Gastroesophageal sphincter (tissue), 4 donors: ENCODE data around the gene ADAMTS3. TPM values are rescaled to one million over a fixed set of nuclear protein-coding genes. Genes with fewer than 3 reads are reported as not detected.
A peak's percentile ranks its signal among the peaks of the same experiment; 100 is the strongest.

ENCODE experiments used
- ATAC-seq: fragments of 150-250 bp; one replicate; pipeline ENCODE4 v1.9.1; 2016; ENCODE audit warnings: mild to moderate bottlenecking, moderate library complexity
- H3K27ac ChIP-seq, 4 donors: fragments of 200-600 bp; sonication (generic) in 3 of 4; 1 replicate in 3 of 4; 2 replicates in 1 of 4; pipeline ENCODE4 v1.5.1; 2016 to 2019
- H3K27me3 ChIP-seq: fragments of 200-600 bp; sonication (generic); one replicate; pipeline ENCODE4 v1.5.1; 2019
- H3K36me3 ChIP-seq, 2 donors: fragments of 200-600 bp; sonication (generic); one replicate each; pipeline ENCODE4 v1.5.1; 2019; ENCODE audit warnings: control low read depth in 1 of 2
- H3K4me1 ChIP-seq, 3 donors: fragments of 200-600 bp; sonication (generic); 1 replicate in 2 of 3; 2 replicates in 1 of 3; pipeline ENCODE4 v1.5.1; 2016 to 2019; ENCODE audit warnings: control low read depth in 2 of 3
- H3K4me3 ChIP-seq, 2 donors: fragments of 200-600 bp; sonication (generic); one replicate each; pipeline ENCODE4 v1.5.1; 2019; ENCODE audit warnings: mild to moderate bottlenecking in 1 of 2, moderate library complexity in 1 of 2
- H3K9me3 ChIP-seq, 3 donors: fragments of 200-600 bp; sonication (generic); one replicate each; pipeline ENCODE4 v1.5.1; 2017 to 2019; ENCODE audit warnings: control low read depth in 2 of 3
- EP300 ChIP-seq: sonication (generic); formaldehyde crosslinking; IDR thresholded peaks from one replicate; pipeline ENCODE4 v1.6.1; 2017; ENCODE audit warnings: antibody characterized with exemption, mild to moderate bottlenecking
- POLR2A ChIP-seq, 2 donors: fragments of 450-650 bp; IDR thresholded peaks; one replicate each; pipeline ENCODE4 v1.6.1; 2017; ENCODE audit warnings: antibody characterized with exemption in 2 of 2, mild to moderate bottlenecking in 2 of 2, moderate library complexity in 1 of 2
- POLR2AphosphoS5 ChIP-seq: sonication (generic); formaldehyde crosslinking; IDR thresholded peaks from one replicate; pipeline ENCODE4 v1.6.1; 2017; ENCODE audit warnings: antibody characterized with exemption
- WGBS, 2 donors: methylation state at CpG; one replicate each; pipeline ENCODE4 v1.1.5; 2018; ENCODE audit warnings: low coverage in 1 of 2; 5-methylcytosine and 5-hydroxymethylcytosine counted together
- total RNA-seq, 4 donors: library from RNA; depleted of rRNA; stranded (reverse); fragments of >200 nt; gene quantifications; one replicate each; pipeline ENCODE4 v1.1.0, GENCODE V29; 2016
- TF ChIP-seq, protein P1 (sequence below), 4 experiments: fragments of 200-600 bp in 2 of 4; fragments of 450-650 bp in 2 of 4; sonication (generic) in 1 of 4; IDR thresholded peaks; one replicate each; pipeline ENCODE4 v1.5.1; 2017 to 2019; ENCODE audit warnings: antibody characterized with exemption in 4 of 4, mild to moderate bottlenecking in 2 of 4, moderate library complexity in 2 of 4

ADAMTS3 gene
- total RNA-seq, 4 donors from 2014 or later = 0.31 to 3.0 (median 1.1) TPM

GRCh38 chr4:72571337-72571736 is 2.3 kb upstream of the ADAMTS3 start:
- Histone ChIP-seq H3K27ac (no peak overlapping the region), H3K4me3 (no peak overlapping the region), H3K4me1 (peaks cover 0 to 24% (median 0%) of the 10 kb centered on the region in 3 donors), H3K9me3 (no peaks in the 10 kb centered on the region), H3K27me3 (no peaks in the 10 kb centered on the region), H3K36me3 (no peaks in the 10 kb centered on the region)
- TF ChIP-seq POLR2A (IDR thresholded peaks at IDR 0.05) = no peak
- no peak for TF ChIP-seq POLR2AphosphoS5
- TF ChIP-seq, protein P1, sequence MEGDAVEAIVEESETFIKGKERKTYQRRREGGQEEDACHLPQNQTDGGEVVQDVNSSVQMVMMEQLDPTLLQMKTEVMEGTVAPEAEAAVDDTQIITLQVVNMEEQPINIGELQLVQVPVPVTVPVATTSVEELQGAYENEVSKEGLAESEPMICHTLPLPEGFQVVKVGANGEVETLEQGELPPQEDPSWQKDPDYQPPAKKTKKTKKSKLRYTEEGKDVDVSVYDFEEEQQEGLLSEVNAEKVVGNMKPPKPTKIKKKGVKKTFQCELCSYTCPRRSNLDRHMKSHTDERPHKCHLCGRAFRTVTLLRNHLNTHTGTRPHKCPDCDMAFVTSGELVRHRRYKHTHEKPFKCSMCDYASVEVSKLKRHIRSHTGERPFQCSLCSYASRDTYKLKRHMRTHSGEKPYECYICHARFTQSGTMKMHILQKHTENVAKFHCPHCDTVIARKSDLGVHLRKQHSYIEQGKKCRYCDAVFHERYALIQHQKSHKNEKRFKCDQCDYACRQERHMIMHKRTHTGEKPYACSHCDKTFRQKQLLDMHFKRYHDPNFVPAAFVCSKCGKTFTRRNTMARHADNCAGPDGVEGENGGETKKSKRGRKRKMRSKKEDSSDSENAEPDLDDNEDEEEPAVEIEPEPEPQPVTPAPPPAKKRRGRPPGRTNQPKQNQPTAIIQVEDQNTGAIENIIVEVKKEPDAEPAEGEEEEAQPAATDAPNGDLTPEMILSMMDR (IDR thresholded peaks at IDR 0.05) = no peak
- no peak for TF ChIP-seq EP300
- no peak for ATAC-seq
- WGBS, 2 donors = 49 to 67% methylated on average over 3 of the region's 6 CpGs

DNA sequence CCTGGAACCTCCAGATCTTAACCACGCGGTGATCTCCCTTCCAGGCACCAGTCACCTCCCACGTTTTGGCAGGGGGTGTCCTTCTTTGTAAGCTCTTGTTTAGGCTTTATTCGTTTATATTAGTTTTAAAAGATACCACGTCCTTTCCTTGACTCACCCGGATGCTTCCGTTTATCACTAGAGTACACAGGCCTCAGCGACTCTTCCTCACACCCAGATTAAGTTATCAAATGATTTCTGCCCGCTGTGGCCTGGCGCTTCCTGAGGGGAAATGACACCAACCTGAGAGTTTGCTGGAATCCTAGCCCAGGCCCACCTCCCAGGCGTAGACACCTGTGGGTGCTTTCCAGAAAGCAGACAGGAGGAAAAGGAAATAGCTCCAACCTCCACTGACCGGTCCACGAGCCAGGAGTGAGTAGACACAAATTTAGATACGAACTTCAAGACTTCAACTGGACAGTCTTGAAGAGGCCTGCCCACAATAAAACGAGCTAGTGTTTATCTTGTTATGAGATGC is 756 bp upstream of the ADAMTS3 start:
- H3K27me3 ChIP-seq = no peaks in the 10 kb centered on the region
- no peaks in the 10 kb centered on the region for H3K9me3 ChIP-seq
- H3K27ac ChIP-seq = peak overlapping the region; percentile 57 to 81 (median 76)
- no peaks in the 10 kb centered on the region for H3K36me3 ChIP-seq
- H3K4me3 ChIP-seq = peak overlapping the region; percentile 63
- peaks cover 0 to 24% (median 0%) of the 10 kb centered on the region in 3 donors for H3K4me1 ChIP-seq
- TF ChIP-seq EP300 (no peak), POLR2AphosphoS5 (peak; percentile 16), POLR2A (IDR thresholded peaks at IDR 0.05) (no peak)
- TF ChIP-seq, protein P1 (IDR thresholded peaks at IDR 0.05) = no peak
- WGBS, 2 donors = 34 to 53% methylated on average over 2 to 13 of the region's 15 CpGs
- no peak for ATAC-seq

DNA sequence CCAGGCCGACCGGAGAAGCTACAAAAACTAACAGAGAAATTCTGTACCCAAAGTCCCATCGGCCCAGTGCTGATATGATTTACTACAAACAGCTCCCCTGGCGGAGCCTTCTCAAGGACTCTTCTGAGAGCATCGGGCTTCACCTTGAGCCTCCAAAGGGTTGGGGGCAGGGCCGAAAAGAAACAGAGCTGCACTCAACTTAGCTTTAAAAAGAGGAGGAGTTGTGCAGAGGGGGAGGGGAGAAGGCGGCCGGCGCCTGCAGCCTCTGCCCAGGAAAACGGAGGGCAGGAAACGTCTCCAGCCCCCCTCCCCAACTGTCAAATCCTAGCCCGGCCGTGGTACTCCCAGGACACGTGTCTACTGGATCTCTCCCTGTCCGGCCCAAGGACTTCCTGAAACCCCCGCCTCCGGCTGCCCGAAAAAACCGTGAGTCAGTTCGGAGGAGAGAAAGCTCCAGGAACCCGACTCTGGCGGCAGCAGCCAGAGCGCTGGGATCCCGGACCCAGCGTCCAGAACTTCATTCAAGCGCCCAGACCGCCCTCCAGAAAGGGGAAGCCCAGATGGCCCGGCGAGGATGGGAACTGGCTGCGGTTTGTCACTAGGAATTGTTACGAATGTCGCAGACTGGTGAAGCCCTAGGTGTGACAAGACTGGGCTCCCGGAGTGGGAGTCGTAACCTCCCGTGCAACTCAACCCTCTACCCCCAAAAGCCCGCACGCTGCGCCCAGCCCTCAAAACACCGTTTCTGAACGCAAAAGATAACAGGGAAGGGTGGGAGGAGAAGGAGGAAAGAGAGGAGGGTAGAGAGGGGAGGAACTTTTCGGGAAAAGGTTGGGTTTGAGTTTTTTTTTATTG is 973 bp downstream of the ADAMTS3 start:
- H3K9me3 ChIP-seq = no peaks in the 10 kb centered on the region
- 1 to 4% methylated on average over 4 to 23 of the region's 41 CpGs for WGBS, 2 donors
- peak overlapping the region; percentile 7 to 81 (median 76) for H3K27ac ChIP-seq
- peak; percentile 71 for ATAC-seq
- H3K4me1 ChIP-seq = peaks cover 0 to 24% (median 0%) of the 10 kb centered on the region in 3 donors
- no peaks in the 10 kb centered on the region for H3K27me3 ChIP-seq
- TF ChIP-seq, protein P1 (IDR thresholded peaks at IDR 0.05) = peak in 2 of 4 experiments; percentile 34 to 43
- TF ChIP-seq POLR2AphosphoS5 = peak; percentile 60
- no peak for TF ChIP-seq POLR2A (IDR thresholded peaks at IDR 0.05)
- TF ChIP-seq EP300 = no peak
- no peaks in the 10 kb centered on the region for H3K36me3 ChIP-seq
- H3K4me3 ChIP-seq = peak overlapping the region; percentile 63

- no peak for ATAC-seq
- Histone ChIP-seq H3K27me3 (no peaks in the 10 kb centered on the region), H3K4me3 (peak overlapping the region; percentile 63), H3K27ac (peak overlapping the region in 3 of 4 donors; percentile 75 to 81 (median 76)), H3K4me1 (peaks cover 0 to 24% (median 0%) of the 10 kb centered on the region in 3 donors), H3K9me3 (no peaks in the 10 kb centered on the region), H3K36me3 (no peaks in the 10 kb centered on the region)
- 33 to 63% methylated on average over 1 of the region's 1 CpG for WGBS, 2 donors
- TF ChIP-seq, protein P1 (IDR thresholded peaks at IDR 0.05) = no peak
- TF ChIP-seq POLR2A (IDR thresholded peaks at IDR 0.05) (no peak), EP300 (no peak), POLR2AphosphoS5 (no peak)
Observed at GRCh38 chr4:72567036-72567435, 2.0 kb downstream of the ADAMTS3 start.
